Activated T-helper 1 cell treated with Interleukin-2 at 50 U/mL for 16 hours (primary cell): Measurements from ENCODE around the gene ZYG11B.
"Not testable (repeated sequence)": the region's sequence is repeated elsewhere in the genome, so short reads cannot be mapped to it uniquely, and the experiment has no call there.

Experiments
- DNase-seq: peaks from one replicate; pipeline ENCODE4 v3.0.0-alpha.2; 2020; ENCODE audit warnings: low read depth

The ZYG11B gene

GRCh38 chr1:52852854-52853253 lies 126.6 kb downstream of the ZYG11B start:
- no peak for DNase-seq

- no peak for DNase-seq
Measured at GRCh38 chr1:52855584-52855983, 129.3 kb downstream of the ZYG11B start.

- no peak for DNase-seq
Measured at GRCh38 chr1:52856026-52856425, 129.8 kb downstream of the ZYG11B start.

- DNase-seq: no peak
Measured at GRCh38 chr1:52857443-52857842, 131.2 kb downstream of the ZYG11B start.

GRCh38 chr1:52862666-52863458 lies 136.6 kb downstream of the ZYG11B start:
- no peak for DNase-seq

GRCh38 chr1:52867087-52867863 lies 141.0 kb downstream of the ZYG11B start:
- no peak for DNase-seq

GRCh38 chr1:52869727-52870126 lies 143.5 kb downstream of the ZYG11B start:
- not testable (repeated sequence) for DNase-seq

- no peak for DNase-seq
Measured at GRCh38 chr1:52876843-52877242, 150.6 kb downstream of the ZYG11B start.
